Measurements from ENCODE around the gene ZNF487.

ZNF487 gene

DNA sequence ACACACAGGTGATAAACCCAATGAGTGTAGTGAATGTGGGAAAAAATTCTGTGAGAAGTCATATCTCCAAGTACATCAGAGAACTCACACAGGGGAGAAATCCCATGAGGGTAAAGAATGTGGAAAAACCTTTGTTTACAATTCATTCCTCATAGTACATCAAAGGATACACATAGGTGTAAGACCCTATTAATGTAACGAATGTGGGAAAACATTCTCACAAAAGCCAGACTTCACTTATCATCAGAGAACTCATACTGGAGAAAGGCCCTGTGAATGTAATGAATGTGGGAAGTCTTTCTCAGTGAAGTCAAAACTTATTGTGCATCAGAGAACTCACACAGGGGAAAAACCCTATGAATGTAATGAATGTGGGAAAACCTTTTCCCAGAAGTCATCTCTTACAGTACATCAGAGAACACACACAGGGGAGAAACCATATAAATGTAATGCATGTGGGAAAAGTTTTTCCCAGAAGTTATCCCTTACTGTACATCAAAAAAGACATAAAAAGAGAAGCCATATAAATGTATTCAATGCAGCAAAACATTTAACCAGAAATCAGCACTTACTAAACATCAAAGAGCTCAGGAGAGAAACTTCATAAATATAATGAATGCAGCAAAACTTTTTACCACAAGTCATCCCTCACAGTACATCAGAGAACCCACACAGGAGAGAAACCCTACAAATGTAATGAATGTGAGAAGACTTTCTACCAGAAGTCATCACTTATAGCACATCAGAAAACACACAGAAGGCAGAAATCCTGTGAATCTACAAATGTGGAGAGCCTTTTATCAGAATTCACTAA lies 87.7 kb downstream of the ZNF487 start:
- no peak for DNase-seq (ENCODE audit: low spot score)
